Measurements from ENCODE around the gene RFPL2. TPM values are rescaled to one million over a fixed set of nuclear protein-coding genes. Genes with fewer than 3 reads are reported as not detected.

Gene RFPL2
- total RNA-seq, 5 donors from 2014 or later (not counting 1 experiment from before 2014, with no cell fraction given), result 0.16 to 1.8 (median 1.1) TPM

- Histone ChIP-seq H3K9me3 (no peaks in the 10 kb centered on the region), H3K27ac (ENCODE audit: low read length) (no peak overlapping the region), H3K4me1 (ENCODE audit: control insufficient read depth in 1 of 2, extremely low read depth in 1 of 2, insufficient read depth in 2 of 2, low read length in 2 of 2) (no peaks in the 10 kb centered on the region), H3K36me3 (ENCODE audit: control insufficient read depth in 2 of 2, extremely low read depth in 1 of 2, insufficient read depth in 1 of 2, low read length in 1 of 2) (no peaks in the 10 kb centered on the region), H3K27me3 (replicated peaks in 1 of 2; ENCODE audit: control insufficient read depth in 2 of 2, extremely low read depth in 1 of 2, insufficient read depth in 2 of 2, low read length in 1 of 2) (peaks cover 0 to 4% of the 10 kb centered on the region in 2 experiments), H3K4me3 (ENCODE audit: control insufficient read depth in 1 of 2, extremely low read depth in 1 of 2, low read length in 1 of 2) (no peak overlapping the region)
- no CpG with 5 or more reads among the region's 1 CpG for WGBS (ENCODE audit: insufficient coverage)
- no peak for DNase-seq
- Mint-ChIP-seq H3K4me1 (no peaks in the 10 kb centered on the region), H3K4me3 (no peak overlapping the region), H3K9me3 (no peaks in the 10 kb centered on the region), H3K27me3 (peaks cover 9 to 11% of the 10 kb centered on the region in 2 donors), H3K27ac (no peak overlapping the region), H3K36me3 (no peaks in the 10 kb centered on the region)
- POLR2A ChIA-PET, result no interaction called here
- CTCF ChIA-PET, result no interaction called here
- no peak for ATAC-seq (replicated peaks in 1 of 4)
Measured at GRCh38 chr22:32222991-32223390, 18.1 kb upstream of the RFPL2 start.

- WGBS (ENCODE audit: insufficient coverage), result no CpG with 5 or more reads among the region's 3 CpGs
- CTCF ChIA-PET, result no interaction called here
Measured at GRCh38 chr22:32219026-32219425, 14.2 kb upstream of the RFPL2 start.

DNA sequence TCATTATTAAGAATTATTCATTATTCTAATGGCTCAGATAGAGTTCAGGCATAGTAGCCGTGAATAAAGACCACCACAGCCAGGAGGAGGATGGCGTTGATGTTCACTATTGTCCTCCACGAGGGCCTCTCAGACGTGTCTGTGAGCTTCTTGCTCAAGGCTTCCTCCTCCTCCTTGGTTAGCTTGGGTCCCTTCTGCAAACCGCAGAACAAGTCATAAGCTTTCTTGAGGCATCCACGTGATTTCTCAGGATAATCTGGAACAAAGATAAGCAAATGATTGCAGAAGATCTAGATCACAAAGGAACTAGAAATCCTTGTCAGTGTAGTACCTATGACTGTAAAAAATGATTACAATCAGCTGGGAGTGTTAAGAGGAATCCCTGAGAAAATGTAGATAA is 13.6 kb upstream of the RFPL2 start:
- H3K27me3 ChIP-seq (replicated peaks in 1 of 2; ENCODE audit: control insufficient read depth in 2 of 2, extremely low read depth in 1 of 2, insufficient read depth in 2 of 2, low read length in 1 of 2), result peaks cover 0 to 5% of the 10 kb centered on the region in 2 experiments
- H3K36me3 Mint-ChIP-seq, result no peaks in the 10 kb centered on the region
- 73% methylated on average over 4 of the region's 6 CpGs for WGBS (ENCODE audit: insufficient coverage)
- no peak for DNase-seq
- CTCF ChIA-PET, result no interaction called here
- H3K9me3 ChIP-seq, result no peaks in the 10 kb centered on the region
- no peak overlapping the region for H3K4me3 ChIP-seq (ENCODE audit: control insufficient read depth in 1 of 2, extremely low read depth in 1 of 2, low read length in 1 of 2)
- no peaks in the 10 kb centered on the region for H3K9me3 Mint-ChIP-seq
- H3K4me3 Mint-ChIP-seq, result no peak overlapping the region
- H3K27me3 Mint-ChIP-seq, result peaks cover 8 to 18% of the 10 kb centered on the region in 2 donors
- H3K27ac Mint-ChIP-seq, result no peak overlapping the region
- no peak for ATAC-seq (replicated peaks in 1 of 4)
- no peaks in the 10 kb centered on the region for H3K4me1 Mint-ChIP-seq
- H3K27ac ChIP-seq (ENCODE audit: low read length), result no peak overlapping the region
- H3K4me1 ChIP-seq (ENCODE audit: control insufficient read depth in 1 of 2, extremely low read depth in 1 of 2, insufficient read depth in 2 of 2, low read length in 2 of 2), result no peaks in the 10 kb centered on the region
- H3K36me3 ChIP-seq (ENCODE audit: control insufficient read depth in 2 of 2, extremely low read depth in 1 of 2, insufficient read depth in 1 of 2, low read length in 1 of 2), result no peaks in the 10 kb centered on the region
- POLR2A ChIA-PET, result no interaction called here

More at GRCh38 chr22:32219026-32219425, 14.2 kb upstream of the RFPL2 start:
- no peak overlapping the region for H3K27ac ChIP-seq (ENCODE audit: low read length)
- H3K27me3 Mint-ChIP-seq, result peaks cover 10 to 19% of the 10 kb centered on the region in 2 donors
- no peaks in the 10 kb centered on the region for H3K9me3 Mint-ChIP-seq
- ATAC-seq (replicated peaks in 1 of 4) (no peak), DNase-seq (no peak)
- POLR2A ChIA-PET, result no interaction called here
- peaks cover 0 to 5% of the 10 kb centered on the region in 2 experiments for H3K27me3 ChIP-seq (replicated peaks in 1 of 2; ENCODE audit: control insufficient read depth in 2 of 2, extremely low read depth in 1 of 2, insufficient read depth in 2 of 2, low read length in 1 of 2)
- no peak overlapping the region for H3K27ac Mint-ChIP-seq
- no peaks in the 10 kb centered on the region for H3K36me3 Mint-ChIP-seq
- no peaks in the 10 kb centered on the region for H3K4me1 ChIP-seq (ENCODE audit: control insufficient read depth in 1 of 2, extremely low read depth in 1 of 2, insufficient read depth in 2 of 2, low read length in 2 of 2)
- H3K4me1 Mint-ChIP-seq, result no peaks in the 10 kb centered on the region
- no peak overlapping the region for H3K4me3 Mint-ChIP-seq
- H3K9me3 ChIP-seq, result no peaks in the 10 kb centered on the region
- H3K4me3 ChIP-seq (ENCODE audit: control insufficient read depth in 1 of 2, extremely low read depth in 1 of 2, low read length in 1 of 2), result no peak overlapping the region
- H3K36me3 ChIP-seq (ENCODE audit: control insufficient read depth in 2 of 2, extremely low read depth in 1 of 2, insufficient read depth in 1 of 2, low read length in 1 of 2), result no peaks in the 10 kb centered on the region

- H3K9me3 ChIP-seq, result no peaks in the 10 kb centered on the region
- no CpG with 5 or more reads among the region's 2 CpGs for WGBS (ENCODE audit: insufficient coverage)
- DNase-seq (no peak), ATAC-seq (replicated peaks in 1 of 4) (no peak)
- no peak overlapping the region for H3K27ac Mint-ChIP-seq
- no peak overlapping the region for H3K27ac ChIP-seq (ENCODE audit: low read length)
- no peaks in the 10 kb centered on the region for H3K4me1 ChIP-seq (ENCODE audit: control insufficient read depth in 1 of 2, extremely low read depth in 1 of 2, insufficient read depth in 2 of 2, low read length in 2 of 2)
- no peaks in the 10 kb centered on the region for H3K9me3 Mint-ChIP-seq
- peaks cover 0 to 9% of the 10 kb centered on the region in 2 experiments for H3K27me3 ChIP-seq (replicated peaks in 1 of 2; ENCODE audit: control insufficient read depth in 2 of 2, extremely low read depth in 1 of 2, insufficient read depth in 2 of 2, low read length in 1 of 2)
- POLR2A ChIA-PET, result no interaction called here
- H3K27me3 Mint-ChIP-seq, result peaks cover 7 to 22% of the 10 kb centered on the region in 2 donors
- CTCF ChIA-PET, result interaction anchor here in 1 of 2 donors (0.6 kb wide), 1 partner anchor 1064 kb away, joined by 4 read pairs; no protein-coding TSS in a partner anchor
- H3K36me3 Mint-ChIP-seq, result no peaks in the 10 kb centered on the region
- no peak overlapping the region for H3K4me3 Mint-ChIP-seq
- no peak overlapping the region for H3K4me3 ChIP-seq (ENCODE audit: control insufficient read depth in 1 of 2, extremely low read depth in 1 of 2, low read length in 1 of 2)
- no peaks in the 10 kb centered on the region for H3K36me3 ChIP-seq (ENCODE audit: control insufficient read depth in 2 of 2, extremely low read depth in 1 of 2, insufficient read depth in 1 of 2, low read length in 1 of 2)
- H3K4me1 Mint-ChIP-seq, result no peaks in the 10 kb centered on the region
Measured at GRCh38 chr22:32217465-32217864, 12.6 kb upstream of the RFPL2 start.

GRCh38 chr22:32216911-32217310 is 12.0 kb upstream of the RFPL2 start:
- H3K36me3 Mint-ChIP-seq, result no peaks in the 10 kb centered on the region
- no CpG with 5 or more reads among the region's 10 CpGs for WGBS (ENCODE audit: insufficient coverage)
- H3K27ac Mint-ChIP-seq, result no peak overlapping the region
- Histone ChIP-seq H3K36me3 (ENCODE audit: control insufficient read depth in 2 of 2, extremely low read depth in 1 of 2, insufficient read depth in 1 of 2, low read length in 1 of 2) (no peaks in the 10 kb centered on the region), H3K4me1 (ENCODE audit: control insufficient read depth in 1 of 2, extremely low read depth in 1 of 2, insufficient read depth in 2 of 2, low read length in 2 of 2) (no peaks in the 10 kb centered on the region), H3K9me3 (no peaks in the 10 kb centered on the region), H3K4me3 (ENCODE audit: control insufficient read depth in 1 of 2, extremely low read depth in 1 of 2, low read length in 1 of 2) (no peak overlapping the region), H3K27ac (ENCODE audit: low read length) (no peak overlapping the region), H3K27me3 (replicated peaks in 1 of 2; ENCODE audit: control insufficient read depth in 2 of 2, extremely low read depth in 1 of 2, insufficient read depth in 2 of 2, low read length in 1 of 2) (peaks cover 0 to 14% of the 10 kb centered on the region in 2 experiments)
- no peak for ATAC-seq (replicated peaks in 1 of 4)
- ChIA-PET POLR2A (no interaction called here), CTCF (no interaction called here)
- H3K27me3 Mint-ChIP-seq, result peaks cover 4 to 24% of the 10 kb centered on the region in 2 donors
- no peaks in the 10 kb centered on the region for H3K9me3 Mint-ChIP-seq
- DNase-seq, result no peak
- no peaks in the 10 kb centered on the region for H3K4me1 Mint-ChIP-seq
- no peak overlapping the region for H3K4me3 Mint-ChIP-seq

- Histone ChIP-seq H3K27me3 (replicated peaks in 1 of 2; ENCODE audit: control insufficient read depth in 2 of 2, extremely low read depth in 1 of 2, insufficient read depth in 2 of 2, low read length in 1 of 2) (peaks cover 0 to 27% of the 10 kb centered on the region in 2 experiments), H3K27ac (ENCODE audit: low read length) (no peak overlapping the region), H3K4me1 (ENCODE audit: control insufficient read depth in 1 of 2, extremely low read depth in 1 of 2, insufficient read depth in 2 of 2, low read length in 2 of 2) (peaks cover 0 to 13% of the 10 kb centered on the region in 2 experiments), H3K36me3 (ENCODE audit: control insufficient read depth in 2 of 2, extremely low read depth in 1 of 2, insufficient read depth in 1 of 2, low read length in 1 of 2) (no peaks in the 10 kb centered on the region), H3K4me3 (ENCODE audit: control insufficient read depth in 1 of 2, extremely low read depth in 1 of 2, low read length in 1 of 2) (no peak overlapping the region), H3K9me3 (no peaks in the 10 kb centered on the region)
- POLR2A ChIA-PET, result no interaction called here
- DNase-seq (no peak), ATAC-seq (replicated peaks in 1 of 4) (no peak)
- Mint-ChIP-seq H3K27me3 (peaks cover 0 to 15% of the 10 kb centered on the region in 2 donors), H3K4me3 (no peak overlapping the region), H3K9me3 (no peaks in the 10 kb centered on the region), H3K27ac (no peak overlapping the region), H3K36me3 (no peaks in the 10 kb centered on the region), H3K4me1 (peaks cover 10% of the 10 kb centered on the region in 3 donors)
- CTCF ChIA-PET, result no interaction called here
- WGBS (ENCODE audit: insufficient coverage), result no CpG with 5 or more reads among the region's 7 CpGs
Measured at GRCh38 chr22:32211011-32211410, 6.1 kb upstream of the RFPL2 start.

- CTCF ChIA-PET, result no interaction called here
- Mint-ChIP-seq H3K36me3 (no peaks in the 10 kb centered on the region), H3K27me3 (peaks cover 3 to 17% of the 10 kb centered on the region in 2 donors), H3K9me3 (no peaks in the 10 kb centered on the region), H3K27ac (no peak overlapping the region), H3K4me3 (no peak overlapping the region), H3K4me1 (peaks cover 22 to 30% (median 24%) of the 10 kb centered on the region in 3 donors)
- H3K36me3 ChIP-seq (ENCODE audit: control insufficient read depth in 2 of 2, extremely low read depth in 1 of 2, insufficient read depth in 1 of 2, low read length in 1 of 2), result no peaks in the 10 kb centered on the region
- POLR2A ChIA-PET, result no interaction called here
- peaks cover 0 to 28% of the 10 kb centered on the region in 2 experiments for H3K4me1 ChIP-seq (ENCODE audit: control insufficient read depth in 1 of 2, extremely low read depth in 1 of 2, insufficient read depth in 2 of 2, low read length in 2 of 2)
- no peaks in the 10 kb centered on the region for H3K9me3 ChIP-seq
- peaks cover 0 to 44% of the 10 kb centered on the region in 2 experiments for H3K27me3 ChIP-seq (replicated peaks in 1 of 2; ENCODE audit: control insufficient read depth in 2 of 2, extremely low read depth in 1 of 2, insufficient read depth in 2 of 2, low read length in 1 of 2)
- WGBS (ENCODE audit: insufficient coverage), result 95% methylated on average over 3 of the region's 3 CpGs
- H3K4me3 ChIP-seq (ENCODE audit: control insufficient read depth in 1 of 2, extremely low read depth in 1 of 2, low read length in 1 of 2), result no peak overlapping the region
- H3K27ac ChIP-seq (ENCODE audit: low read length), result no peak overlapping the region
- DNase-seq (no peak), ATAC-seq (replicated peaks in 1 of 4) (no peak)
Measured at GRCh38 chr22:32208681-32209080, 3.8 kb upstream of the RFPL2 start.
